Chondrocyte (in vitro differentiated cells): ENCODE measurements around the gene AJAP1. TPM values are rescaled to one million over a fixed set of nuclear protein-coding genes. Genes with fewer than 3 reads are reported as not detected.

Source experiments
- DNase-seq: peaks from one replicate; pipeline ENCODE4 v3.0.0; 2021; ENCODE audit warnings: mixed read lengths, low spot score
- H3K27ac Mint-ChIP-seq: one replicate; pipeline ENCODE4 v1.8.0; 2021; ENCODE audit warnings: mild to moderate bottlenecking, moderate library complexity, mixed read lengths; ENCODE audit not compliant: unreplicated experiment
- H3K27me3 Mint-ChIP-seq: 2 replicates; pipeline ENCODE4 v1.8.0; 2021; ENCODE audit warnings: low read depth, mixed read lengths
- H3K36me3 Mint-ChIP-seq: 2 replicates; pipeline ENCODE4 v1.8.0; 2021; ENCODE audit warnings: low read depth, mixed read lengths
- H3K4me1 Mint-ChIP-seq: 2 replicates; pipeline ENCODE4 v1.8.0; 2021; ENCODE audit warnings: low read depth, mild to moderate bottlenecking, mixed read lengths
- H3K4me3 Mint-ChIP-seq: one replicate; pipeline ENCODE4 v1.8.0; 2021; ENCODE audit warnings: mild to moderate bottlenecking, moderate library complexity, mixed read lengths; ENCODE audit not compliant: unreplicated experiment
- H3K9me3 Mint-ChIP-seq: 2 replicates; pipeline ENCODE4 v1.8.0; 2021; ENCODE audit warnings: low read depth, mixed read lengths
- total RNA-seq: library from RNA; stranded (reverse); gene quantifications from 3 replicates; pipeline ENCODE4 v1.2.1, GENCODE V29; 2021
- TF ChIP-seq, protein P1 (sequence below): fragments of 200-600 bp; sonication (generic); IDR thresholded peaks from 2 replicates; pipeline ENCODE4 v1.5.0; 2021; ENCODE audit warnings: antibody characterized with exemption, mild to moderate bottlenecking, moderate library complexity

AJAP1 gene
- total RNA-seq, 1 donor from 2014 or later, result not detected

DNA sequence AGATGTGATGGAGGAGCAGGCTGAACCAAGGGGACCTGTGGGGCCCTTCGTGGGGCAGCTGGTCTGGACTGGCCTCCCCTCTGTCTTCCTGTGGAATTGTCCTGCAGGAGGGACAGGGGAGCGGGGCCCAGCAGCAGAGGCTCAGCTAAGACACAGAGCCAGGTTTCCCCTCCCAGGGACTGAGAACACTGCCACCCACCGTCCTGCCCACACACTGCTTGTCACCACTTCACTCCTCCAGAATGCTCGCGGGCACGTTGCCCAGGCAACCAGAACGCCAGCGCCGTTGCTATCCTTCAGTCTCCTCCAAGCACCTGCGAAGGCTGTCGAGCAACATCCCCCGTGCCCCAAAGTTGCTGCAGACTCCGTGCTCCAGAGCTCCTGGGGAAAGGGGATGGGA, 46.4 kb downstream of the AJAP1 start:
- H3K27me3 Mint-ChIP-seq, result no peaks in the 10 kb centered on the region
- H3K4me3 Mint-ChIP-seq, result no peak overlapping the region

DNA sequence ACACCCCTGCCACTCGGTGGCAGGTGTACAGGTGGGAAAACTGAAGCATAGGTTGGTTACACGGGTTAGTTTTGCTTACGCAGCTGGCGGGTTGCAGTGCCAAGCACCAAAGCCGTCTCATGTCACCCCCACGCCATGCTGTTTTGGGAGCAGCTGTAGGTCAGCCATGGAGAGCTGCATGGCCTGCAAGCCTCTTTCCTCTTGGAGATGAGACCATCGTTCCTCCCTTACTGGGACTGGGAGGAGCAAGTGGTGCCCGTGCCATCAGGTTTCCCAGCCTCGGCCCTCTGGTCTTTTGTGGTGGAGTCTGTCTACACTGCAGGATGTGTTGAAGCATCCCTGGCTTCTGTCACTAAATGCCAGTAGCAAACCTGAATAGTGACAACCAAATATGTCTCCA, 46.9 kb downstream of the AJAP1 start:
- H3K27ac Mint-ChIP-seq, result no peak overlapping the region
- peaks cover 15% of the 10 kb centered on the region for H3K4me1 Mint-ChIP-seq
- H3K9me3 Mint-ChIP-seq, result peaks cover 9% of the 10 kb centered on the region
- H3K4me3 Mint-ChIP-seq, result no peak overlapping the region
- no peaks in the 10 kb centered on the region for H3K27me3 Mint-ChIP-seq
- DNase-seq, result no peak
- TF ChIP-seq, protein P1, sequence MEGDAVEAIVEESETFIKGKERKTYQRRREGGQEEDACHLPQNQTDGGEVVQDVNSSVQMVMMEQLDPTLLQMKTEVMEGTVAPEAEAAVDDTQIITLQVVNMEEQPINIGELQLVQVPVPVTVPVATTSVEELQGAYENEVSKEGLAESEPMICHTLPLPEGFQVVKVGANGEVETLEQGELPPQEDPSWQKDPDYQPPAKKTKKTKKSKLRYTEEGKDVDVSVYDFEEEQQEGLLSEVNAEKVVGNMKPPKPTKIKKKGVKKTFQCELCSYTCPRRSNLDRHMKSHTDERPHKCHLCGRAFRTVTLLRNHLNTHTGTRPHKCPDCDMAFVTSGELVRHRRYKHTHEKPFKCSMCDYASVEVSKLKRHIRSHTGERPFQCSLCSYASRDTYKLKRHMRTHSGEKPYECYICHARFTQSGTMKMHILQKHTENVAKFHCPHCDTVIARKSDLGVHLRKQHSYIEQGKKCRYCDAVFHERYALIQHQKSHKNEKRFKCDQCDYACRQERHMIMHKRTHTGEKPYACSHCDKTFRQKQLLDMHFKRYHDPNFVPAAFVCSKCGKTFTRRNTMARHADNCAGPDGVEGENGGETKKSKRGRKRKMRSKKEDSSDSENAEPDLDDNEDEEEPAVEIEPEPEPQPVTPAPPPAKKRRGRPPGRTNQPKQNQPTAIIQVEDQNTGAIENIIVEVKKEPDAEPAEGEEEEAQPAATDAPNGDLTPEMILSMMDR, result no peak
- no peaks in the 10 kb centered on the region for H3K36me3 Mint-ChIP-seq

More for the DNA sequence above, 46.4 kb downstream of the AJAP1 start:
- H3K27ac Mint-ChIP-seq, result no peak overlapping the region
- peaks cover 15% of the 10 kb centered on the region for H3K4me1 Mint-ChIP-seq
- no peaks in the 10 kb centered on the region for H3K36me3 Mint-ChIP-seq
- no peak for DNase-seq
- H3K9me3 Mint-ChIP-seq, result peaks cover 9% of the 10 kb centered on the region
- TF ChIP-seq, protein P1, result no peak

- H3K27ac Mint-ChIP-seq, result no peak overlapping the region
- peaks cover 6% of the 10 kb centered on the region for H3K9me3 Mint-ChIP-seq
- H3K4me1 Mint-ChIP-seq, result peaks cover 15% of the 10 kb centered on the region
- no peaks in the 10 kb centered on the region for H3K36me3 Mint-ChIP-seq
- TF ChIP-seq, protein P1, result no peak
- DNase-seq, result no peak
- H3K4me3 Mint-ChIP-seq, result no peak overlapping the region
- no peaks in the 10 kb centered on the region for H3K27me3 Mint-ChIP-seq
Observed at GRCh38 chr1:4702464-4702863, 48.1 kb downstream of the AJAP1 start.

DNA sequence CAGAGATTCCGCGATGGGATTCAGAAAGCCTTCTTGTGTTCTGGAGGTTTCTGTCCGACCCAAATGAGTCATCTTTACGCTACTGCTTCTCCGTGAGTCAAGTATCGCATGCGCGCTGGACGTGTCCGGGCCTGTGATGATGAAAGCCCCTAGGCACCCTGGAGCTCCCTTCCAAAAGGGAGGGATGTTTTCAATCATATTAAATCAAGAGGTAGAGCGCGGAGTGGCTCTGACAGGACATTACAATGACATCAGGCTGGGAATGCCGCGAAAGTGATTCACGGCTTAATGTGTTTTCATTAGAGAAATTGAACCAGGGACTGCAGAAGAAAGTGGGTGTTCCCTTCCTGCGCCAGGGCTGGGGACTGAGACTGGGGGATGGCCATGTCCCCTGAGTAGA, 48.5 kb downstream of the AJAP1 start:
- peaks cover 6% of the 10 kb centered on the region for H3K9me3 Mint-ChIP-seq
- no peaks in the 10 kb centered on the region for H3K27me3 Mint-ChIP-seq
- H3K36me3 Mint-ChIP-seq, result no peaks in the 10 kb centered on the region
- no peak overlapping the region for H3K27ac Mint-ChIP-seq
- H3K4me3 Mint-ChIP-seq, result no peak overlapping the region
- no peak for DNase-seq
- peaks cover 15% of the 10 kb centered on the region for H3K4me1 Mint-ChIP-seq
- TF ChIP-seq, protein P1, result no peak

DNA sequence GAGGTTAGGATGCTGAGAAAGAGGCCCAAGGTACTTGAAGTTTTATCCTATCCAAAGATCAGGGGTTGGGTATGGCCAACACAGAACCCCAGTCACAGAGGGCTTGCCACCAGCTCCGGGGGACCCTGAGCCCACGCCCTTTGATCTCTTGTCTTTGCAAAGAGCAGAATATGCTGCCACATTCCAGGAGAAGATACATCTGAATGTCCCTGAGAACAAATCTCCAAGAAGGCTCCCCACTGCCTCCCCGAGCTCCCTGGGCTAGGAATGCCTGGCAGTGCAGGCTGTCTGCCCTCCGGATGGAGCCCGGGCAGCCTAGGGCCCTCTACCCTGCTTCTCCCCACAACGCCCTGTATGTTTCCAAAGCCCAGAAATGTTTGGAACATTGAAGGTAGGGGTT, 49.2 kb downstream of the AJAP1 start:
- no peak overlapping the region for H3K27ac Mint-ChIP-seq
- DNase-seq, result no peak
- no peaks in the 10 kb centered on the region for H3K36me3 Mint-ChIP-seq
- no peak overlapping the region for H3K4me3 Mint-ChIP-seq
- H3K9me3 Mint-ChIP-seq, result peaks cover 6% of the 10 kb centered on the region
- TF ChIP-seq, protein P1, result no peak
- H3K4me1 Mint-ChIP-seq, result peaks cover 15% of the 10 kb centered on the region
- no peaks in the 10 kb centered on the region for H3K27me3 Mint-ChIP-seq
